Heart right ventricle (tissue), 16 donors: ENCODE measurements around the gene ZNRF2. TPM values are rescaled to one million over a fixed set of nuclear protein-coding genes. Genes with fewer than 3 reads are reported as not detected.
A peak's percentile ranks its signal among the peaks of the same experiment; 100 is the strongest.

Experiments
- ATAC-seq, 8 donors: fragments of 200-7000 bp; cut with Tn5 transposase; one replicate each; pipeline ENCODE4 v1.9.1; 2020; ENCODE audit warnings: mild to moderate bottlenecking in 8 of 8, moderate library complexity in 8 of 8, moderate number of reproducible peaks in 1 of 8
- DNase-seq, 2 donors: peaks; one replicate each; pipeline ENCODE4 v3.0.0-alpha.2; 2020
- H3K27ac ChIP-seq, 10 donors: fragments of 200-600 bp; sonication (generic) in 2 of 10; one replicate each; pipeline versions ENCODE4 v1.5.0 to v1.8.0; 2020 to 2022; ENCODE audit warnings: mild to moderate bottlenecking in 3 of 10
- H3K27me3 ChIP-seq, 7 donors: fragments of 200-600 bp; one replicate each; pipeline ENCODE4 v1.8.0; 2021 to 2022; ENCODE audit warnings: mild to moderate bottlenecking in 2 of 7
- H3K36me3 ChIP-seq, 9 donors: fragments of 200-600 bp; sonication (generic) in 1 of 9; one replicate each; pipeline versions ENCODE4 v1.5.0 to v1.8.0; 2020 to 2022; ENCODE audit warnings: mild to moderate bottlenecking in 2 of 9
- H3K4me1 ChIP-seq, 9 donors: fragments of 200-600 bp; sonication (generic) in 1 of 9; one replicate each; pipeline versions ENCODE4 v1.5.0 to v1.8.0; 2020 to 2022; ENCODE audit warnings: mild to moderate bottlenecking in 4 of 9
- H3K4me3 ChIP-seq, 10 donors: fragments of 200-600 bp; sonication (generic) in 2 of 10; one replicate each; pipeline versions ENCODE4 v1.5.0 to v1.8.0; 2020 to 2022; ENCODE audit warnings: mild to moderate bottlenecking in 7 of 10, moderate library complexity in 2 of 10
- H3K9me3 ChIP-seq, 11 donors: fragments of 200-600 bp in 10 of 11; sonication (generic) in 2 of 11; one replicate each; pipeline versions ENCODE4 v1.5.0 to v1.8.0; 2013 to 2022; ENCODE audit warnings: mild to moderate bottlenecking in 2 of 11, control low read depth in 1 of 11, moderate library complexity in 1 of 11
- WGBS, 2 donors: extraction: QIAGEN DNeasy Blood & Tissue Kit; methylation state at CpG; one replicate each; pipeline ENCODE4 v1.1.7; 2013; ENCODE audit warnings: inconsistent platforms in 1 of 2; 5-methylcytosine and 5-hydroxymethylcytosine counted together
- intact Hi-C, 10 donors: fragments of 100-400 bp; cut with DNase I; formaldehyde crosslinking; loops; one replicate each; pipeline versions ENCODE4 v1.11.1 to v1.14.2; 2022
- polyA plus RNA-seq, 2 donors: library from polyadenylated mRNA; stranded (reverse); fragments of 200-250 nt; gene quantifications; one replicate each; pipeline ENCODE4 v1.2.3, GENCODE V29; 2013
- total RNA-seq, 10 donors: library from RNA; stranded (reverse); fragmentation: NEBNext Ultra II Directional in 3 of 10; extraction: Animal tissue kit (Norgen Biotek cat#: 25700) in 3 of 10; gene quantifications; one replicate each; pipeline versions ENCODE4 v1.2.1 to v1.2.4, GENCODE V29; 2021 to 2023
- TF ChIP-seq, protein P1 (sequence below), 9 donors: fragments of 200-600 bp; sonication (generic) in 2 of 9; IDR thresholded peaks; one replicate each; pipeline versions ENCODE4 v1.5.0 to v1.8.0; 2021 to 2022; ENCODE audit warnings: antibody characterized with exemption in 9 of 9, mild to moderate bottlenecking in 5 of 9, moderate library complexity in 1 of 9
- donor health status: Arrhythmogenic right ventricular cardiomyopathy.
- donor health status: ischemic (EF 13 %, LVEDD 7.1; RV severe dilation, severe dysfunction).
- donor health status: healthy with polysubstance abuse.
- donor health status: DM: no; HTN: yes; CAD: no.
- donor health status: DM: no; HTN: no; CAD: no.
- donor health status: ischemic (EF 25% LVEDD 6.9; RV normal size, moderate dysfunction).
- donor health status: ischemic (EF 25% LVEDD 5.7; RV mildly dilated, moderate dysfunction).
- donor health status: healthy.
- donor health status: DM: yes; HTN: yes; CAD: no.
- donor health status: Ischemic cardiomyopathy.
- donor health status: ischemic (EF 35%, LVEDD 5.7; RV mildly dilated, moderate dysfunction).
- donor health status: nonischemic (EF 11% LVEDD 7.7; RV severe dilation, severe dysfunction).
- donor health status: DM: yes; HTN: yes; CAD: no.
- donor health status: PGD.
- donor health status: ischemic (EF 29% LVEDD 5.4; RV normal size, mild dysfunction).
- donor health status: nonischemic (EF 23%, LVEDD 6.1; RV moderate dilation, normal function).

ZNRF2 gene
- total and polyA plus RNA-seq, 12 donors: 2.9 to 13.8 (median 8.7) TPM

DNA sequence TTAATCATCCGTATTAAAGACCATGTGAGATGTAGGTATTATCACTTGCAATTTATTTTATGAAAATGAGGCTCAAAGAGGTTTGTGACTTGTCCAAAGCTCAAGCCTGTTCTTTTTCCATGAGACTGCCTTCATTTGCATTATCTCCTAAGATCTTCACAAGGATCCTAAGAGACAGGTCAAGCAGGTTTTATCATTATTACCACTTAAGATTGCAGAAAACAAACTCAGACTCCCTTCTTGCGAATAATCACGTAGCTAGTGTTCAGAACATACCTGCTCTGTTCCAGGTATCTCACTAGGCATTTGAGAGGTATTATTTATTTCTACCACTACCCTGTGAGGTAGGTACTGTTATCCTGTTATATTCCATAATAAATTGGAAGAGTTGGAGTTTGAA, 64.8 kb downstream of the ZNRF2 start:
- 89 to 95% methylated on average over 3 of the region's 3 CpGs for WGBS, 2 donors
- peaks cover 0 to 7% (median 0%) of the 10 kb centered on the region in 11 donors for H3K9me3 ChIP-seq
- DNase-seq (no peak), ATAC-seq (no peak)
- peaks cover 0 to 73% (median 17%) of the 10 kb centered on the region in 9 donors for H3K4me1 ChIP-seq
- TF ChIP-seq, protein P1, sequence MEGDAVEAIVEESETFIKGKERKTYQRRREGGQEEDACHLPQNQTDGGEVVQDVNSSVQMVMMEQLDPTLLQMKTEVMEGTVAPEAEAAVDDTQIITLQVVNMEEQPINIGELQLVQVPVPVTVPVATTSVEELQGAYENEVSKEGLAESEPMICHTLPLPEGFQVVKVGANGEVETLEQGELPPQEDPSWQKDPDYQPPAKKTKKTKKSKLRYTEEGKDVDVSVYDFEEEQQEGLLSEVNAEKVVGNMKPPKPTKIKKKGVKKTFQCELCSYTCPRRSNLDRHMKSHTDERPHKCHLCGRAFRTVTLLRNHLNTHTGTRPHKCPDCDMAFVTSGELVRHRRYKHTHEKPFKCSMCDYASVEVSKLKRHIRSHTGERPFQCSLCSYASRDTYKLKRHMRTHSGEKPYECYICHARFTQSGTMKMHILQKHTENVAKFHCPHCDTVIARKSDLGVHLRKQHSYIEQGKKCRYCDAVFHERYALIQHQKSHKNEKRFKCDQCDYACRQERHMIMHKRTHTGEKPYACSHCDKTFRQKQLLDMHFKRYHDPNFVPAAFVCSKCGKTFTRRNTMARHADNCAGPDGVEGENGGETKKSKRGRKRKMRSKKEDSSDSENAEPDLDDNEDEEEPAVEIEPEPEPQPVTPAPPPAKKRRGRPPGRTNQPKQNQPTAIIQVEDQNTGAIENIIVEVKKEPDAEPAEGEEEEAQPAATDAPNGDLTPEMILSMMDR (IDR thresholded peaks at IDR 0.05): no peak
- H3K36me3 ChIP-seq: no peaks in the 10 kb centered on the region
- peak overlapping the region in 1 of 10 donors; percentile 75 for H3K27ac ChIP-seq
- intact Hi-C loops: no loop called here
- H3K4me3 ChIP-seq: no peak overlapping the region
- no peaks in the 10 kb centered on the region for H3K27me3 ChIP-seq

DNA sequence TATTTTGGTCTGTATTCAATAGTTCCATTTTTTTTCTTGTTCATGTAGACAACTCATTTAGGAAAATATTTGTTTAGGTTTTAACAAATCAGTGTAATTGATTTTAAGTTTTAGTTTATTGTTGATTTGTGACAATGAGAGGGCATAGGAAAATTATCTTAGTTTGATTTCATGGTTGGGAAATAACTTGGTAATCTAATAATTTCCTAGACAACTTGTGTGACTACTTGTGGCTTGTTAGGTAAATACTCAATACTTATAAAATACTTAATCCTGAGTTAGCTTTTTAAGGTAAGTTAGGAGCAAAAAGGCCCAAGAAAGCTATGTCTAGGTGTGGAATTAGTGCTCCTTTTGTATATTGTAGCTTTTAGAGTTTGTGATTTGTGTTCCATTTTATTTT, 65.4 kb downstream of the ZNRF2 start:
- peaks cover 0 to 66% (median 10%) of the 10 kb centered on the region in 9 donors for H3K4me1 ChIP-seq
- intact Hi-C loops: no loop called here
- no peaks in the 10 kb centered on the region for H3K36me3 ChIP-seq
- H3K9me3 ChIP-seq: peaks cover 0 to 7% (median 0%) of the 10 kb centered on the region in 11 donors
- ATAC-seq: no peak
- no peak for DNase-seq
- H3K27me3 ChIP-seq: no peaks in the 10 kb centered on the region
- TF ChIP-seq, protein P1 (IDR thresholded peaks at IDR 0.05): no peak
- peak overlapping the region in 1 of 10 donors; percentile 75 for H3K27ac ChIP-seq
- H3K4me3 ChIP-seq: no peak overlapping the region

DNA sequence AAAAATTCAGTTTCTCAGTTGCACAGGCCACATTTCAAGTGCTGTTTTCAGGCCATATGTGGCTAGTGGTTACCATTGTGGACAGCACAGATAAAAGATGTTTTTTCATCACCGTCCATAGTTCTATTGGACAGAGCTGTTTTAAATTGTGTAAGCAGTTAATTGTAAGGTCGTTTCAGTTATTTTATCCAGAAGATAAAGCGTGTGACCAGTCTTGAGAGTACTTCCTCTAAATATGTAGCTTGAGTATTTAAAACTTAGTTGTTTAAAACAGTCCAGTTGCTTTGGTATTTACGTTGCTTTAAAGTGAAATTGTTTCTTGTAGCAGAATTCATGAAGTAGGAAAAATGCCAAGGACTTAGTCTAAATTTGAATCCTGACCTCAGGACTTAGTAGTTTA, 66.9 kb downstream of the ZNRF2 start:
- DNase-seq (no peak), ATAC-seq (no peak)
- Histone ChIP-seq H3K36me3 (peaks cover 0 to 2% (median 0%) of the 10 kb centered on the region in 9 donors), H3K27me3 (no peaks in the 10 kb centered on the region), H3K9me3 (peaks cover 0 to 5% (median 0%) of the 10 kb centered on the region in 11 donors), H3K4me3 (no peak overlapping the region), H3K27ac (peak overlapping the region in 1 of 10 donors; percentile 45), H3K4me1 (peaks cover 0 to 56% (median 8%) of the 10 kb centered on the region in 9 donors)
- WGBS, 2 donors: 48 to 58% methylated on average over 4 of the region's 4 CpGs
- intact Hi-C loops: no loop called here
- TF ChIP-seq, protein P1 (IDR thresholded peaks at IDR 0.05): no peak

DNA sequence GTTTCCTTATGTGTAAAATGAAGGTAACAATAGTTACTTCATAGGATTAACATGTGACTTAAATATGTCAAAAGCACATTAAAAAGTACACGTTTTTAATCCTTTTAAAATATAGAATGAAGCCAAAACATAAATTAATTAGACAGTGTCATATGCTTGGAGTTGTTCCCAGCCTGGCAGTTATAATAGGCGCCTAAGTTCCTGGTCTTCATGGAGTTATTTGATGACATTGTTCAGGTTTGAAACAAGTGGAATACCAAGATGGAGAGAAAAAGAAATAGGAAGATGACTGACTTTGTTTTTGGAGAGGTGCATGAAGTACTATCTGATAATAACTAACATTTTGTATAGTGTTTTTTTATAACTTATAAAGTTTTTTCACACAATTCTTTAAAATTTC, 67.3 kb downstream of the ZNRF2 start:
- H3K36me3 ChIP-seq: peaks cover 0 to 4% (median 0%) of the 10 kb centered on the region in 9 donors
- no peaks in the 10 kb centered on the region for H3K27me3 ChIP-seq
- intact Hi-C loops: no loop called here
- peaks cover 0 to under 1% (median 0%) of the 10 kb centered on the region in 11 donors for H3K9me3 ChIP-seq
- TF ChIP-seq, protein P1 (IDR thresholded peaks at IDR 0.05): no peak
- H3K27ac ChIP-seq: peak overlapping the region in 1 of 10 donors; percentile 45
- H3K4me3 ChIP-seq: no peak overlapping the region
- H3K4me1 ChIP-seq: peaks cover 0 to 56% (median 8%) of the 10 kb centered on the region in 9 donors
- no peak for DNase-seq
- 61 to 69% methylated on average over 2 of the region's 2 CpGs for WGBS, 2 donors
- no peak for ATAC-seq
